Measurements from ENCODE around the gene TMEM101. TPM values are rescaled to one million over a fixed set of nuclear protein-coding genes. Genes with fewer than 3 reads are reported as not detected.
"Not testable (repeated sequence)": the region's sequence is repeated elsewhere in the genome, so short reads cannot be mapped to it uniquely, and the experiment has no call there.

The TMEM101 gene
- total RNA-seq, 1 experiment from 2014 or later: 25.6 TPM

GRCh38 chr17:44024271-44024663, 9.5 kb upstream of the TMEM101 start:
- H3K36me3 Mint-ChIP-seq (ENCODE audit: insufficient read depth, unreplicated experiment): peaks cover 23% of the 10 kb centered on the region
- no peaks in the 10 kb centered on the region for H3K9me3 Mint-ChIP-seq (ENCODE audit: unreplicated experiment)
- ChIA-PET CTCF (interaction anchor here (0.6 to 1.0 kb wide), 4 partner anchors 16 to 144 kb away, joined by 3 to 4 read pairs (median 3); no protein-coding TSS in a partner anchor), POLR2A (interaction anchor here (0.8 to 1.8 kb wide), 2 partner anchors 9 to 38 kb away, joined by 3 to 6 read pairs; no protein-coding TSS in a partner anchor)
- no peak overlapping the region for H3K4me3 Mint-ChIP-seq (ENCODE audit: unreplicated experiment)
- BruUV-seq (replicated peaks): no TSS peak
- TF ChIP-seq CTCF (IDR thresholded peaks at IDR 0.05; ENCODE audit: unreplicated experiment): no peak
- no peak overlapping the region for H3K27ac Mint-ChIP-seq (ENCODE audit: low read depth, unreplicated experiment)
- intact Hi-C loops (cut with micrococcal nuclease): no loop called here
- no peak for DNase-seq (ENCODE audit: unreplicated experiment)
- no peaks in the 10 kb centered on the region for H3K27me3 Mint-ChIP-seq (ENCODE audit: insufficient read depth, unreplicated experiment)
- H3K4me1 Mint-ChIP-seq (ENCODE audit: insufficient read depth, unreplicated experiment): peaks cover 6% of the 10 kb centered on the region

GRCh38 chr17:44023545-44024270, 8.9 kb upstream of the TMEM101 start:
- CTCF ChIA-PET: interaction anchor here (0.6 to 1.7 kb wide), 5 partner anchors 16 to 146 kb away, joined by 3 to 5 read pairs (median 3); no protein-coding TSS in a partner anchor
- no peak overlapping the region for H3K27ac Mint-ChIP-seq (ENCODE audit: low read depth, unreplicated experiment)
- POLR2A ChIA-PET: interaction anchor here (0.6 to 1.8 kb wide), 4 partner anchors 9 to 38 kb away, joined by 3 to 6 read pairs (median 3); no protein-coding TSS in a partner anchor

GRCh38 chr17:44022246-44022645, 7.5 kb upstream of the TMEM101 start:
- no peak for DNase-seq (ENCODE audit: unreplicated experiment)
- POLR2A ChIA-PET: interaction anchor here (1.5 to 1.8 kb wide), 3 partner anchors 15 to 22 kb away, joined by 3 to 5 read pairs (median 3); no protein-coding TSS in a partner anchor
- H3K36me3 Mint-ChIP-seq (ENCODE audit: insufficient read depth, unreplicated experiment): peaks cover 29% of the 10 kb centered on the region

More at GRCh38 chr17:44023545-44024270, 8.9 kb upstream of the TMEM101 start:
- no peaks in the 10 kb centered on the region for H3K27me3 Mint-ChIP-seq (ENCODE audit: insufficient read depth, unreplicated experiment)
- H3K4me3 Mint-ChIP-seq (ENCODE audit: unreplicated experiment): no peak overlapping the region
- H3K9me3 Mint-ChIP-seq (ENCODE audit: unreplicated experiment): no peaks in the 10 kb centered on the region
- intact Hi-C loops (cut with micrococcal nuclease): no loop called here
- no peak for TF ChIP-seq CTCF (IDR thresholded peaks at IDR 0.05; ENCODE audit: unreplicated experiment)
- H3K36me3 Mint-ChIP-seq (ENCODE audit: insufficient read depth, unreplicated experiment): peaks cover 23% of the 10 kb centered on the region
- BruUV-seq (replicated peaks): no TSS peak
- peaks cover 6% of the 10 kb centered on the region for H3K4me1 Mint-ChIP-seq (ENCODE audit: insufficient read depth, unreplicated experiment)
- no peak for DNase-seq (ENCODE audit: unreplicated experiment)

GRCh38 chr17:44021227-44021626, 6.5 kb upstream of the TMEM101 start:
- BruUV-seq (replicated peaks); CTCF ChIA-PET; intact Hi-C loops (cut with micrococcal nuclease); H3K4me3 Mint-ChIP-seq (ENCODE audit: unreplicated experiment); H3K4me1 Mint-ChIP-seq (ENCODE audit: insufficient read depth, unreplicated experiment); H3K9me3 Mint-ChIP-seq (ENCODE audit: unreplicated experiment); H3K27ac Mint-ChIP-seq (ENCODE audit: low read depth, unreplicated experiment); H3K27me3 Mint-ChIP-seq (ENCODE audit: insufficient read depth, unreplicated experiment); DNase-seq (ENCODE audit: unreplicated experiment): not testable (repeated sequence)
- H3K36me3 Mint-ChIP-seq (ENCODE audit: insufficient read depth, unreplicated experiment): peaks cover 19% of the 10 kb centered on the region
- POLR2A ChIA-PET: interaction anchor here (1.8 kb wide), 1 partner anchor 20 kb away, joined by 5 read pairs; no protein-coding TSS in a partner anchor

More at GRCh38 chr17:44022246-44022645, 7.5 kb upstream of the TMEM101 start:
- TF ChIP-seq CTCF (IDR thresholded peaks at IDR 0.05; ENCODE audit: unreplicated experiment): no peak
- H3K27me3 Mint-ChIP-seq (ENCODE audit: insufficient read depth, unreplicated experiment): no peaks in the 10 kb centered on the region
- no peaks in the 10 kb centered on the region for H3K9me3 Mint-ChIP-seq (ENCODE audit: unreplicated experiment)
- intact Hi-C loops (cut with micrococcal nuclease): no loop called here
- CTCF ChIA-PET: interaction anchor here (0.6 to 1.7 kb wide), 3 partner anchors 14 to 142 kb away, joined by 4 to 5 read pairs (median 5); no protein-coding TSS in a partner anchor
- H3K27ac Mint-ChIP-seq (ENCODE audit: low read depth, unreplicated experiment): no peak overlapping the region
- BruUV-seq (replicated peaks): no TSS peak
- H3K4me3 Mint-ChIP-seq (ENCODE audit: unreplicated experiment): no peak overlapping the region
- H3K4me1 Mint-ChIP-seq (ENCODE audit: insufficient read depth, unreplicated experiment): peaks cover 6% of the 10 kb centered on the region
